Mesendoderm (in vitro differentiated cells): ENCODE results near the gene SPATA32.

Experiments used
- DNase-seq: peaks from one replicate; pipeline ENCODE4 v3.0.0; 2013
- H2AK5ac ChIP-seq: 2 replicates; pipeline ENCODE4 v1.6.1; 2013; ENCODE audit warnings: low read length, inconsistent platforms
- H2BK120ac ChIP-seq: 2 replicates; pipeline ENCODE4 v1.6.1; 2013; ENCODE audit warnings: low read depth, mild to moderate bottlenecking, low read length, moderate library complexity, mixed read lengths
- H2BK15ac ChIP-seq: replicated peaks from 2 replicates; pipeline ENCODE4 v1.6.1; 2013; ENCODE audit warnings: low read depth, mild to moderate bottlenecking, moderate library complexity
- H2BK5ac ChIP-seq: 2 replicates; pipeline ENCODE4 v1.6.1; 2013; ENCODE audit warnings: low read length, inconsistent platforms
- H3K18ac ChIP-seq: 2 replicates; pipeline ENCODE4 v1.6.1; 2013; ENCODE audit warnings: mild to moderate bottlenecking, low read length, mixed read lengths
- H3K23ac ChIP-seq: one replicate; pipeline ENCODE4 v1.6.1; 2013; ENCODE audit warnings: low read length
- H3K27ac ChIP-seq: 2 replicates; pipeline ENCODE4 v1.5.1; 2013; ENCODE audit warnings: low read depth, mild to moderate bottlenecking, inconsistent platforms, low read length, moderate library complexity
- H3K27me3 ChIP-seq: 2 replicates; pipeline ENCODE4 v1.6.1; 2013; ENCODE audit warnings: low read length, control low read depth, mild to moderate bottlenecking, inconsistent platforms; ENCODE audit not compliant: insufficient read depth, poor library complexity
- H3K36me3 ChIP-seq: 2 replicates; pipeline ENCODE4 v1.6.1; 2013; ENCODE audit warnings: low read length, inconsistent platforms; ENCODE audit not compliant: control insufficient read depth, insufficient read depth
- H3K4ac ChIP-seq: one replicate; pipeline ENCODE4 v1.6.1; 2013; ENCODE audit warnings: low read depth, mild to moderate bottlenecking, low read length, moderate library complexity
- H3K4me1 ChIP-seq: 2 replicates; pipeline ENCODE4 v1.6.1; 2013; ENCODE audit warnings: low read depth, low read length, inconsistent platforms; ENCODE audit not compliant: control insufficient read depth
- H3K4me2 ChIP-seq: 2 replicates; pipeline ENCODE4 v1.6.1; 2013; ENCODE audit warnings: low read length
- H3K4me3 ChIP-seq: 2 replicates; pipeline ENCODE4 v1.5.1; 2013; ENCODE audit warnings: mild to moderate bottlenecking, low read length
- H3K56ac ChIP-seq: one replicate; pipeline ENCODE4 v1.6.1; 2013; ENCODE audit warnings: low read length
- H3K79me1 ChIP-seq: 2 replicates; pipeline ENCODE4 v1.6.1; 2013; ENCODE audit warnings: low read length, inconsistent platforms
- H3K79me2 ChIP-seq: 2 replicates; pipeline ENCODE4 v1.6.1; 2013; ENCODE audit warnings: mild to moderate bottlenecking, low read length; ENCODE audit not compliant: control insufficient read depth, insufficient read depth
- H3K9ac ChIP-seq: 2 replicates; pipeline ENCODE4 v1.6.1; 2013; ENCODE audit warnings: low read length, inconsistent platforms
- H4K5ac ChIP-seq: one replicate; pipeline ENCODE4 v1.6.1; 2013; ENCODE audit warnings: low read length
- H4K8ac ChIP-seq: one replicate; pipeline ENCODE4 v1.6.1; 2013; ENCODE audit warnings: low read depth, mild to moderate bottlenecking, control low read depth, low read length, moderate library complexity
- WGBS: extraction: QIAGEN DNeasy Blood & Tissue Kit; methylation state at CpG from one replicate; pipeline ENCODE4 v1.1.7; 2013; ENCODE audit warnings: low lambda C conversion rate, missing lambda C conversion rate; ENCODE audit not compliant: insufficient coverage; ENCODE audit errors: extremely low coverage; 5-methylcytosine and 5-hydroxymethylcytosine counted together

SPATA32 gene

GRCh38 chr17:45233423-45233924 is 28.4 kb downstream of the SPATA32 start:
- DNase-seq, result no peak
- Histone ChIP-seq H3K36me3 (no peaks in the 10 kb centered on the region), H3K4me3 (no peak overlapping the region), H4K5ac (no peak overlapping the region), H3K4me1 (peaks cover 2% of the 10 kb centered on the region), H2BK5ac (no peak overlapping the region), H3K56ac (no peak overlapping the region), H2BK15ac (no peak overlapping the region), H4K8ac (no peak overlapping the region), H2AK5ac (no peak overlapping the region), H2BK120ac (no peak overlapping the region), H3K27me3 (no peaks in the 10 kb centered on the region), H3K27ac (no peak overlapping the region), H3K4ac (no peak overlapping the region), H3K23ac (no peak overlapping the region), H3K9ac (no peak overlapping the region), H3K4me2 (no peak overlapping the region), H3K79me2 (no peaks in the 10 kb centered on the region), H3K79me1 (no peaks in the 10 kb centered on the region), H3K18ac (no peak overlapping the region)
- WGBS, result no CpG with 5 or more reads among the region's 8 CpGs

- H3K27me3 ChIP-seq, result no peaks in the 10 kb centered on the region
- WGBS, result no CpG with 5 or more reads among the region's 9 CpGs
- no peaks in the 10 kb centered on the region for H3K36me3 ChIP-seq
- no peak overlapping the region for H3K4me3 ChIP-seq
- no peak overlapping the region for H2BK5ac ChIP-seq
- no peak overlapping the region for H2BK15ac ChIP-seq
- H3K4me1 ChIP-seq, result peaks cover 2% of the 10 kb centered on the region
- H3K79me1 ChIP-seq, result no peaks in the 10 kb centered on the region
- no peak overlapping the region for H3K23ac ChIP-seq
- no peak overlapping the region for H4K8ac ChIP-seq
- no peak overlapping the region for H3K4ac ChIP-seq
- no peak overlapping the region for H3K56ac ChIP-seq
- H2AK5ac ChIP-seq, result no peak overlapping the region
- no peaks in the 10 kb centered on the region for H3K79me2 ChIP-seq
- H4K5ac ChIP-seq, result no peak overlapping the region
- no peak overlapping the region for H3K4me2 ChIP-seq
- no peak overlapping the region for H3K27ac ChIP-seq
- no peak overlapping the region for H3K18ac ChIP-seq
- no peak overlapping the region for H3K9ac ChIP-seq
- DNase-seq, result no peak
- no peak overlapping the region for H2BK120ac ChIP-seq
Observed at GRCh38 chr17:45232514-45233422, 29.1 kb downstream of the SPATA32 start.

- H3K36me3 ChIP-seq, result no peaks in the 10 kb centered on the region
- H3K79me2 ChIP-seq, result no peaks in the 10 kb centered on the region
- DNase-seq, result peak; percentile 54
- no peak overlapping the region for H4K8ac ChIP-seq
- no peak overlapping the region for H3K18ac ChIP-seq
- H3K27me3 ChIP-seq, result no peaks in the 10 kb centered on the region
- H3K4me2 ChIP-seq, result no peak overlapping the region
- no peak overlapping the region for H3K4ac ChIP-seq
- no peak overlapping the region for H2BK120ac ChIP-seq
- WGBS, result no CpG with 5 or more reads among the region's 19 CpGs
- peaks cover 2% of the 10 kb centered on the region for H3K4me1 ChIP-seq
- no peaks in the 10 kb centered on the region for H3K79me1 ChIP-seq
- no peak overlapping the region for H2BK5ac ChIP-seq
- H3K56ac ChIP-seq, result no peak overlapping the region
- no peak overlapping the region for H2BK15ac ChIP-seq
- H2AK5ac ChIP-seq, result no peak overlapping the region
- H4K5ac ChIP-seq, result no peak overlapping the region
- H3K27ac ChIP-seq, result no peak overlapping the region
- no peak overlapping the region for H3K9ac ChIP-seq
- no peak overlapping the region for H3K4me3 ChIP-seq
- H3K23ac ChIP-seq, result no peak overlapping the region
Observed at GRCh38 chr17:45231481-45232116, 30.3 kb downstream of the SPATA32 start.

- Histone ChIP-seq H3K18ac (no peak overlapping the region), H3K9ac (no peak overlapping the region), H4K8ac (no peak overlapping the region), H2BK5ac (no peak overlapping the region), H4K5ac (no peak overlapping the region), H3K79me1 (no peaks in the 10 kb centered on the region), H3K79me2 (no peaks in the 10 kb centered on the region), H3K56ac (no peak overlapping the region), H3K4me2 (no peak overlapping the region), H3K4ac (no peak overlapping the region), H3K4me1 (peaks cover 2% of the 10 kb centered on the region), H3K23ac (no peak overlapping the region), H3K27me3 (no peaks in the 10 kb centered on the region), H2AK5ac (no peak overlapping the region), H2BK120ac (no peak overlapping the region), H3K27ac (no peak overlapping the region), H3K4me3 (no peak overlapping the region), H2BK15ac (no peak overlapping the region), H3K36me3 (no peaks in the 10 kb centered on the region)
- WGBS, result no CpG with 5 or more reads among the region's 12 CpGs
- no peak for DNase-seq
Observed at GRCh38 chr17:45230787-45231480, 31.0 kb downstream of the SPATA32 start.

GRCh38 chr17:45230410-45230786 is 31.5 kb downstream of the SPATA32 start:
- H4K8ac ChIP-seq, result no peak overlapping the region
- no peak overlapping the region for H3K4ac ChIP-seq
- no peak overlapping the region for H3K4me3 ChIP-seq
- no peaks in the 10 kb centered on the region for H3K27me3 ChIP-seq
- H3K4me1 ChIP-seq, result peaks cover 2% of the 10 kb centered on the region
- H3K56ac ChIP-seq, result no peak overlapping the region
- no peak overlapping the region for H3K23ac ChIP-seq
- WGBS, result no CpG with 5 or more reads among the region's 4 CpGs
- H2BK15ac ChIP-seq, result no peak overlapping the region
- H3K36me3 ChIP-seq, result no peaks in the 10 kb centered on the region
- no peak overlapping the region for H2BK120ac ChIP-seq
- no peaks in the 10 kb centered on the region for H3K79me1 ChIP-seq
- H2BK5ac ChIP-seq, result no peak overlapping the region
- no peak overlapping the region for H3K9ac ChIP-seq
- no peak for DNase-seq
- H3K79me2 ChIP-seq, result no peaks in the 10 kb centered on the region
- H2AK5ac ChIP-seq, result no peak overlapping the region
- no peak overlapping the region for H3K18ac ChIP-seq
- no peak overlapping the region for H3K27ac ChIP-seq
- H4K5ac ChIP-seq, result no peak overlapping the region
- H3K4me2 ChIP-seq, result no peak overlapping the region
